Measurements from ENCODE around the gene RNF144B.
A peak's percentile ranks its signal among the peaks of the same experiment; 100 is the strongest.

Gene RNF144B

GRCh38 chr6:18412068-18412467 lies 24.9 kb downstream of the RNF144B start:
- peak; percentile 32 for DNase-seq

- DNase-seq = no peak
Observed at GRCh38 chr6:18412644-18413043, 25.5 kb downstream of the RNF144B start.

- DNase-seq = no peak
Observed at GRCh38 chr6:18413381-18413780, 26.2 kb downstream of the RNF144B start.

- no peak for DNase-seq
Observed at GRCh38 chr6:18414116-18414515, 27.0 kb downstream of the RNF144B start.

- DNase-seq = no peak
Observed at GRCh38 chr6:18415207-18415606, 28.1 kb downstream of the RNF144B start.

GRCh38 chr6:18415671-18416340 lies 28.7 kb downstream of the RNF144B start:
- DNase-seq = no peak

- DNase-seq = no peak
Observed at GRCh38 chr6:18416341-18416679, 29.2 kb downstream of the RNF144B start.

- DNase-seq = no peak
Observed at GRCh38 chr6:18420328-18420727, 33.2 kb downstream of the RNF144B start.

GRCh38 chr6:18422136-18422535 lies 35.0 kb downstream of the RNF144B start:
- DNase-seq = no peak

GRCh38 chr6:18423426-18423825 lies 36.3 kb downstream of the RNF144B start:
- no peak for DNase-seq

- no peak for DNase-seq
Observed at GRCh38 chr6:18424201-18424600, 37.1 kb downstream of the RNF144B start.

- no peak for DNase-seq
Observed at GRCh38 chr6:18425218-18425617, 38.1 kb downstream of the RNF144B start.

- no peak for DNase-seq
Observed at GRCh38 chr6:18427296-18427695, 40.1 kb downstream of the RNF144B start.

GRCh38 chr6:18429655-18430297 lies 42.6 kb downstream of the RNF144B start:
- no peak for DNase-seq

GRCh38 chr6:18431581-18431980 lies 44.4 kb downstream of the RNF144B start:
- DNase-seq = no peak

- DNase-seq = no peak
Observed at GRCh38 chr6:18432180-18432579, 45.0 kb downstream of the RNF144B start.

GRCh38 chr6:18432619-18433018 lies 45.5 kb downstream of the RNF144B start:
- DNase-seq = no peak

GRCh38 chr6:18433059-18433458 lies 45.9 kb downstream of the RNF144B start:
- DNase-seq = no peak

GRCh38 chr6:18436341-18436740 lies 49.2 kb downstream of the RNF144B start:
- DNase-seq = no peak

GRCh38 chr6:18439581-18439980 lies 52.4 kb downstream of the RNF144B start:
- DNase-seq = no peak

GRCh38 chr6:18441251-18441979 lies 54.3 kb downstream of the RNF144B start:
- DNase-seq = no peak

- DNase-seq = no peak
Observed at GRCh38 chr6:18444111-18444510, 57.0 kb downstream of the RNF144B start.

GRCh38 chr6:18445228-18445627 lies 58.1 kb downstream of the RNF144B start:
- no peak for DNase-seq

GRCh38 chr6:18446771-18447170 lies 59.6 kb downstream of the RNF144B start:
- no peak for DNase-seq

All from CD4-positive, alpha-beta T cell treated with Interleukin-15 for 1 hour (primary cell).